ENCODE measurements around the gene VPS11. TPM values are rescaled to one million over a fixed set of nuclear protein-coding genes. Genes with fewer than 3 reads are reported as not detected.
A peak's percentile ranks its signal among the peaks of the same experiment; 100 is the strongest.

Gene VPS11
- total RNA-seq, 1 experiment from 2014 or later = 11.2 TPM

DNA sequence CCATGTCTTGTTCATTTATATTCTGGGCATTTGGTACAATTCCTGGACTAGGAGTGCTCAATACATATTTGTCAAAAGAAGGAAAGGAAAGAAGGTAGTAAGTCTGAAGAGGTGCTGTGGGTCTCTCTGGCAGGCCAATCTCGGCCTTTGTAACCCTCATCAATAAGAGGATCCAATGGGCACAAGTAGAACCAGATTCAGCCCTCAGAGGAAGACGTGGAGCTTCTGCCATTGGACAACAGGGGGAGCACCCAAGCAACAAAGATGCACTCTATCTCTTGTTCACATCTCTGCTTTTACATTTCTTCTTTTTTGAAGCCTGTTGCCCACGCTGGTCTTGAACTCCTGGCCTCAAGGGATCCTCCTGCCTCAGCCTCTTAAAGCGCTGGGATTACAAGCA is 2.2 kb upstream of the VPS11 start:
- no peak for DNase-seq (ENCODE audit: low read depth in 1 of 2, low spot score in 2 of 2)

DNA sequence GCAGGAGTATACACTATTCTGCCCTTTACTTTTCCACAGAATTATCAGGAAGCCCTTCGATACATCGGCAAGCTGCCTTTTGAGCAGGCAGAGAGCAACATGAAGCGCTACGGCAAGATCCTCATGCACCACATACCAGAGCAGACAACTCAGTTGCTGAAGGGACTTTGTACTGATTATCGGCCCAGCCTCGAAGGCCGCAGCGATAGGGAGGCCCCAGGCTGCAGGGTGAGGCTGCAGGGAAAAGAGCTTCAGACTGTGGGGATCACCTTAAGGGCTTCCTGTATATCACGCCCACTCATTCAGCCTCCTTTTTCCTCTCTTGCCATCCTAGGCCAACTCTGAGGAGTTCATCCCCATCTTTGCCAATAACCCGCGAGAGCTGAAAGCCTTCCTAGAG is 10.2 kb downstream of the VPS11 start:
- no peak overlapping the region for H3K27ac ChIP-seq
- no peaks in the 10 kb centered on the region for H3K4me1 ChIP-seq (replicated peaks)
- H3K9me3 ChIP-seq (replicated peaks) = no peaks in the 10 kb centered on the region
- H3K27me3 ChIP-seq (replicated peaks) = no peaks in the 10 kb centered on the region
- no peak overlapping the region for H3K4me3 ChIP-seq
- peaks cover 8% of the 10 kb centered on the region for H3K36me3 ChIP-seq
- DNase-seq (ENCODE audit: low read depth in 1 of 2, low spot score in 2 of 2) = no peak

More for the DNA sequence above, 2.2 kb upstream of the VPS11 start:
- no peaks in the 10 kb centered on the region for H3K27me3 ChIP-seq (replicated peaks)
- no peak overlapping the region for H3K27ac ChIP-seq
- no peaks in the 10 kb centered on the region for H3K36me3 ChIP-seq
- no peaks in the 10 kb centered on the region for H3K4me1 ChIP-seq (replicated peaks)
- no peak overlapping the region for H3K4me3 ChIP-seq
- no peaks in the 10 kb centered on the region for H3K9me3 ChIP-seq (replicated peaks)

DNA sequence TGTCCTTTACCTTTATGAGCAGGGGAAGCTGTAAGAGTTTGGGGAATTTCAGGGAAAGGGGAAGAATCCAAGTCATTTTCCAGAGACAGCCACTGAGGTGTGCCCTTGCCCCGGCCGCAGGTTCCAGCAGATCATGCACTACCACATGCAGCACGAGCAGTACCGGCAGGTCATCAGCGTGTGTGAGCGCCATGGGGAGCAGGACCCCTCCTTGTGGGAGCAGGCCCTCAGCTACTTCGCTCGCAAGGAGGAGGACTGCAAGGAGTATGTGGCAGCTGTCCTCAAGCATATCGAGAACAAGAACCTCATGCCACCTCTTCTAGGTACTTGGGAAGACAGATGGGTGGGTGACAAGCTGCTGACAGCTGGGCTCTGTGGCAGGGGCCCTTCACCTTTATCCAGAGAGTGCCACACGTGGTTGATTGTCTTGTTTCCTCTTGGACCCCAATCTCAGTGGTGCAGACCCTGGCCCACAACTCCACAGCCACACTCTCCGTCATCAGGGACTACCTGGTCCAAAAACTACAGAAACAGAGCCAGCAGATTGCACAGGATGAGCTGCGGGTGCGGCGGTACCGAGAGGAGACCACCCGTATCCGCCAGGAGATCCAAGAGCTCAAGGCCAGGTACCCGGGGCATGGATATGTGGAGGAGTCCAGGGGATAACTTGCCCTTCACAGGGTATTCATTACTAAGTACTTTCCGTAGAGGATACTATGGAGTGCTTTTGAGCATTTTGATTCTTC is 11.2 kb downstream of the VPS11 start:
- Histone ChIP-seq H3K4me3 (no peak overlapping the region), H3K27ac (no peak overlapping the region), H3K36me3 (peaks cover 8% of the 10 kb centered on the region), H3K4me1 (replicated peaks) (no peaks in the 10 kb centered on the region), H3K9me3 (replicated peaks) (no peaks in the 10 kb centered on the region), H3K27me3 (replicated peaks) (no peaks in the 10 kb centered on the region)
- no peak for DNase-seq (ENCODE audit: low read depth in 1 of 2, low spot score in 2 of 2)

DNA sequence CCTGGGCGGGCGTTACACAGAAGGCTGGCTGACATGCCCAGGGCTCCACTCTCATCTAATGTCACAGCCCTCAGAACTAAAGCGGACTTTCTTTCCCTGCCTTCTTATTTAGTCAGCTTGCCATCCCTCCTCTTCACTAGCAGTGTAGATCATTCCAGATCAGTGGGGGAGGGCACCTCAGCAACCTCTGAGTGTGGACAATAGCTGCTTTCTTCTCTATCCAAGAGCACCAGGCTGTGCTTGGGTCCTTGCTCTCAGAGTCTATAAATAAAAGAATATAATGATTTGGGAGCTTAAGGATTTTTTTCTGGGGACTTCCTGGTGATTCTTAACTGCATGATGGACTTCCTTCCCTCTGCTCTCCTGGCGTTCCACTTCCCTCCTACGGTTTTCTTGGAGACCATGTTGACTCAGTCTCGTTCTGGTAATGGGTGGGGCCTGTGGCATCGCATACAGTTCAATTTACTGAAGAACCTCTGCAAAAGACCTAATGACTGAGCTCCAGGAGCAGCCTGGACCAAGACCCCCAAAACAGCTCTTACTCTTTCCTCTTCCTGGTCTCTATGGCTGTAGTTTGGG is 14.2 kb downstream of the VPS11 start:
- Histone ChIP-seq H3K9me3 (replicated peaks) (no peaks in the 10 kb centered on the region), H3K27me3 (replicated peaks) (no peaks in the 10 kb centered on the region), H3K27ac (no peak overlapping the region), H3K36me3 (peaks cover 8% of the 10 kb centered on the region), H3K4me3 (no peak overlapping the region), H3K4me1 (replicated peaks) (peaks cover 4% of the 10 kb centered on the region)
- DNase-seq (ENCODE audit: low read depth in 1 of 2, low spot score in 2 of 2) = no peak

DNA sequence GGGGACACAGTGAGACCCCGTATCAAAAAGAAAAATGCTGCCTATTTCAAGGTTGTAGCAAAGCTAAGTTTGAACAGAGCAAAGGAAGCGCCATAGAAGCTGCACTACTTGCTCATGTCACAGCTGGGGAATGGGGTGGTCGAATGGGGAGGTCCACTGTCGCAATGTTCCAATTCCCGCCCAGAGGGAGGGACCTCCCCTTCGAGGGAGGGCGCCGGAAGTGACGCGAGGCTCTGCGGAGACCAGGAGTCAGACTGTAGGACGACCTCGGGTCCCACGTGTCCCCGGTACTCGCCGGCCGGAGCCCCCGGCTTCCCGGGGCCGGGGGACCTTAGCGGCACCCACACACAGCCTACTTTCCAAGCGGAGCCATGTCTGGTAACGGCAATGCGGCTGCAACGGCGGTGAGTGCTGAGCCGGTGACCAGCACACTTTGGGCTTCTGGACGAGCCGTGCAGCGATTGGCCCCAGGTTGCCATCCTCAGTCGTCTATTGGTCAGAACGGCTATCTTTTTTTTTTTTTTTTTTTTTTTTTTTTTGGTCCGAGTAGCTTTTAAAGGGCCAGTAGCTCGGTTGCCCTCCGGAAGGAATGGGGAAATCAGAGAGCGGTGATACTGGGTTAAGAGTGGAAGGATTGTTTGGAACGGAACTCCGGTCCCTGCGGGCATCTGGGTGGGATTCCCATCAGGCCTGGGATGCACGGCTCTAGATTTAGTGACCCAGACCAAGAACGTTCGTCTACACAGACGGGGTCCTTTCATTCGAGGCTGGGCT is 17.2 kb downstream of the VPS11 start, which contains the start of gene HMBS:
HMBS (plus strand) TSS at position 219 of the 774 bp plus-strand sequence; CDS start at position 372, 153 bp downstream.
- H3K27me3 ChIP-seq (replicated peaks) = no peaks in the 10 kb centered on the region
- H3K9me3 ChIP-seq (replicated peaks) = no peaks in the 10 kb centered on the region
- DNase-seq (ENCODE audit: low read depth in 1 of 2, low spot score in 2 of 2) = peak; percentile 82 to 94
- peak within 1 kb of the TSS; percentile 82 for H3K27ac ChIP-seq
- peak within 1 kb of the TSS; percentile 87 for H3K4me3 ChIP-seq
- no peaks in the 10 kb centered on the region for H3K36me3 ChIP-seq
- peaks cover 4% of the 10 kb centered on the region for H3K4me1 ChIP-seq (replicated peaks)

DNA sequence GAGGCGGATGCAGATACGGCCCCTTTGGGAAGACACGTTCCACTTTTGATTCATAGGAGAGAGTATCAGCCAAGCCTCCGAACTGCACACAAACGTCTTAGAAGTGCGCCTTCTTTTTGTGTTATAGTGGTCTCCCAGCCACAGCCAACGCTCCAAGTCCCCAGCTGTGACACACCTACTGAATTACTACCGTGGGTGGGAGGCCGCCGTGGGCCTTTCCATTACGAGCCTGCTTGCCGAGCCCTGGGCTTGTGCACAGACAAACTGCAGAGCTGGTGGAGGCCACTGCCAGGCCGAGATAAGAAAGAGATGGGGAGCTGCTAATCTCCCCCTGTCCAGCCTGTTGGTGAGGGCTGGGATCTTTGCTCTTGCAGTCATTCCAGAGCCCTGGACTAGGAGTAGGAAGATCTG is 17.8 kb downstream of the VPS11 start:
- no peak for DNase-seq (ENCODE audit: low read depth in 1 of 2, low spot score in 2 of 2)
- Histone ChIP-seq H3K4me3 (peak overlapping the region; percentile 87), H3K9me3 (replicated peaks) (no peaks in the 10 kb centered on the region), H3K27me3 (replicated peaks) (no peaks in the 10 kb centered on the region), H3K4me1 (replicated peaks) (peaks cover 4% of the 10 kb centered on the region), H3K27ac (no peak overlapping the region), H3K36me3 (no peaks in the 10 kb centered on the region)

DNA sequence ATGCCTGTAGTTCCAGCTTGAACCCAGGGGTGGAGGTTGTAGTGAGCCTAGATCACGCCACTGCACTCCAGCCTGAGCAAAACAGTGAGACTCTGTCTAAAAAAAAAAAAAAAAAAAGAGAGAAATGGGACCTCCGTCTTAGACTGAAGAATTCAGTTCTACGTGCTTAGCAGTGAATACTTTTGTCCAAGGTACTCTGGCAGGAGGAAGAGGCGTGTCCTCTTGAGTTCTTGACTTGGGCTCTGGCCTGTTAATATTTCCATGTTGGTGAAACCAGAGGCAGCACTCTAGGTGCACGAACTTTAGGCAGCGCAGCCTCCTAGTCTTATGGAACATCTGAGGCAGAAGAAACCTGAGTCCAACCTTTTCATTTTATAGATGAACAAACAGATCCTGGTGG is 19.5 kb downstream of the VPS11 start:
- no peak overlapping the region for H3K27ac ChIP-seq
- DNase-seq (ENCODE audit: low read depth in 1 of 2, low spot score in 2 of 2) = no peak
- H3K4me3 ChIP-seq = no peak overlapping the region
- H3K27me3 ChIP-seq (replicated peaks) = no peaks in the 10 kb centered on the region
- H3K9me3 ChIP-seq (replicated peaks) = no peaks in the 10 kb centered on the region
- peaks cover 9% of the 10 kb centered on the region for H3K36me3 ChIP-seq
- H3K4me1 ChIP-seq (replicated peaks) = peaks cover 4% of the 10 kb centered on the region

DNA sequence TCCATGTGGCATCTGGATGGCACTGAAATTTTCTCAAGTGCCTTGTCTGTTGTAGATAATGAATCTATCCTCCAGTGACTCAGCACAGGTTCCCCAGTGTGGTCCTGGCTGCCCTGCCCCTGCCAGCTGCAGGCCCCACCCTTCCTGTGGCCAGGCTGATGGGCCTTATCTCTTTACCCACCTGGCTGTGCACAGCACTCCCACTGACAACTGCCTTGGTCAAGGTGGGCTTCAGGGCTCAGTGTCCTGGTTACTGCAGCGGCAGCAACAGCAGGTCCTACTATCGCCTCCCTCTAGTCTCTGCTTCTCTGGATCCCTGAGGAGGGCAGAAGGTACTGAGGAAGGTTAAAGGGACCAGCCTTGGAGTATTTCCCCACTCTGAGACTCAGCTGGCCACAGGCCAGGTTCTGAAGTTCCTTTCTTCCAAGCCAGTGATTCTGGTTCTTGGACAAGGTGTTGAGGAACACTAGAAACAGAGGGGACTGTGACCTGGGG is 20.2 kb downstream of the VPS11 start:
- Histone ChIP-seq H3K27me3 (replicated peaks) (no peaks in the 10 kb centered on the region), H3K4me3 (no peak overlapping the region), H3K36me3 (peaks cover 16% of the 10 kb centered on the region), H3K27ac (no peak overlapping the region), H3K4me1 (replicated peaks) (peaks cover 8% of the 10 kb centered on the region), H3K9me3 (replicated peaks) (no peaks in the 10 kb centered on the region)
- no peak for DNase-seq (ENCODE audit: low read depth in 1 of 2, low spot score in 2 of 2)

DNA sequence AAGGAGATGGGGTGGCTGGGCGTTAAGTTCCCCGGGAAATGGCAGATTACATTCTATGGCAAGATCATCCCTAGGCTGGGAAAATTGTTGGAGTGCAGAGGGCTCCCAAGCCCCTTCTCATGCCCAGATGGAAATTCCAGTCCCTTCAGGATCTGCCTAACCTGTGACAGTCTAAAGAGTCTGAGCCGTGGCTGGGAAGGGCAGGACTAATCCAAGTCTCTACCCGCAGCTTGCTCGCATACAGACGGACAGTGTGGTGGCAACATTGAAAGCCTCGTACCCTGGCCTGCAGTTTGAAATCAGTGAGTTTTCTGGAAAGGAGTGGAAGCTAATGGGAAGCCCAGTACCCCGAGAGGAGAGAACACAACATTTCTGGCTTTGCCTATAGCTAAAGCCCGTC is 20.8 kb downstream of the VPS11 start:
- H3K9me3 ChIP-seq (replicated peaks) = no peaks in the 10 kb centered on the region
- no peak overlapping the region for H3K27ac ChIP-seq
- no peak for DNase-seq (ENCODE audit: low read depth in 1 of 2, low spot score in 2 of 2)
- no peak overlapping the region for H3K4me3 ChIP-seq
- peaks cover 13% of the 10 kb centered on the region for H3K4me1 ChIP-seq (replicated peaks)
- H3K27me3 ChIP-seq (replicated peaks) = no peaks in the 10 kb centered on the region
- H3K36me3 ChIP-seq = peaks cover 22% of the 10 kb centered on the region

DNA sequence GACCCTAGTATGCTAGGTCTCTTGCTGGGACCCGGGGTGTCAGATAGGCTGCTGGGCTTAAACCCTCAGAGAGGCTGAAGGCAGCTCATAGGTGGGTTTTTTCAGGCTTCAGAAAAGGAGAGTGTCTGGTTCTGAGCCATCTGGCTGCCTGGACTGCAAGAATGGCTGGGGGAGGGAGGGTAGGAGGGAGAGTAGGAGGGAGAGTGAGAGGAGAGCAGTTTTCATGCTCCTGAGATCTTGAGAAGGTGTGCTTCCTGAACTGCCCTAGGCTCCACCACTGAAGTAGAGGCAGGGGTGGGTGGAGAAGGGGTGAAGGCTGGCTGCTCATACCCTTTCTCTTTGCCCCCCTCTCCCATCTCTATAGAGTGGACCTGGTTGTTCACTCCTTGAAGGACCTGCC is 21.7 kb downstream of the VPS11 start:
- H3K4me1 ChIP-seq (replicated peaks) = peaks cover 12% of the 10 kb centered on the region
- DNase-seq (ENCODE audit: low read depth in 1 of 2, low spot score in 2 of 2) = no peak
- no peaks in the 10 kb centered on the region for H3K9me3 ChIP-seq (replicated peaks)
- peaks cover 31% of the 10 kb centered on the region for H3K36me3 ChIP-seq
- no peak overlapping the region for H3K27ac ChIP-seq
- no peak overlapping the region for H3K4me3 ChIP-seq
- H3K27me3 ChIP-seq (replicated peaks) = no peaks in the 10 kb centered on the region

DNA sequence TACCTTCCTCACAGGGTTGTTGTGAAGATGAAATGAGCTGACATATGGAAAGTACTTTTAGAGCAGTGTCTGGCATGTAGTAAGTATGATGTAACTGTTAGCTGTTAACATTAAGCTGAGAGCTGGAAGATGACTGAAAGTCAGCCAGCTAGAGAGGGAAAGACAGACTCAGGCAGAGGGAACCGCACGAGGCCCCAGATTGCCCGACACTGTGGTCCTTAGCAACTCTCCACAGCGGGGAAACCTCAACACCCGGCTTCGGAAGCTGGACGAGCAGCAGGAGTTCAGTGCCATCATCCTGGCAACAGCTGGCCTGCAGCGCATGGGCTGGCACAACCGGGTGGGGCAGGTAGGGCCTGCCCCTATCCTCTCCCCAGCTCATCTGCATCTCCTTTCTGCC is 23.6 kb downstream of the VPS11 start:
- peaks cover 14% of the 10 kb centered on the region for H3K4me1 ChIP-seq (replicated peaks)
- no peaks in the 10 kb centered on the region for H3K27me3 ChIP-seq (replicated peaks)
- no peak overlapping the region for H3K4me3 ChIP-seq
- DNase-seq (ENCODE audit: low read depth in 1 of 2, low spot score in 2 of 2) = no peak
- H3K27ac ChIP-seq = no peak overlapping the region
- H3K36me3 ChIP-seq = peaks cover 42% of the 10 kb centered on the region
- no peaks in the 10 kb centered on the region for H3K9me3 ChIP-seq (replicated peaks)

DNA sequence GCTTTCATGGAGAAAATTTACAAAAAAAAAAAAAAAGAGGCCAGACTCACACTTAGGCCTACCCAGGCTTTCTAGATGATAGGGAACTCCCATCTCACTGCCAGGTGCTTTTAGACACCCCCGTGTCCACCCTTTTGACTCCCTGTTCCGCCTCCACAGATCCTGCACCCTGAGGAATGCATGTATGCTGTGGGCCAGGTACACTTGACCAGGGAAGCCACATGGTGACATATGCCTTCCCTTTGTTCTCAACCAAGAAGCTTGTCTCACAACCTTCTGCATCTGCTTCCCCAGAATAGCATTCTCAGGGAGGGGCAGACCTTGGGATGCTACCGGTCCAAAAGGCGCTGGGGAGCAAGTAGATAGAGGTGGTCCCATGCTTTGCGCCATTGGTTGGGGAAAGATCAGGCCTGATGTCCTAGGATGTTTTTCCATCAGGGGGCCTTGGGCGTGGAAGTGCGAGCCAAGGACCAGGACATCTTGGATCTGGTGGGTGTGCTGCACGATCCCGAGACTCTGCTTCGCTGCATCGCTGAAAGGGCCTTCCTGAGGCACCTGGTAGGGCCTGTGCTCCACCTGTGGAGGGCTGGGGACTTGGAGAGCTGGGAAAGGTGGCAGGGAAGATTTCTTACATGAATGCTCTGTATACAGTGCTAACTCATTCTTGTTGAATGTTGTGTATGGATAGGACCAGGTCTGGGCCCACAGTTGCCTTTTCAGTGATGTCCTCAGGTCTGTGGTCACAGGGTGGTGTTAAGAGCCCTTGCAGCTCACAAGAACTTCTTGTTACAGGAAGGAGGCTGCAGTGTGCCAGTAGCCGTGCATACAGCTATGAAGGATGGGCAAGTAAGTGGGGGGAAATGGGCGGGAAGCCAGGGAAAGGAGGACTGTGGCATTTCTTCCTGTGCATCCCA is 24.6 kb downstream of the VPS11 start:
- no peak for DNase-seq (ENCODE audit: low read depth in 1 of 2, low spot score in 2 of 2)
- Histone ChIP-seq H3K27ac (no peak overlapping the region), H3K9me3 (replicated peaks) (no peaks in the 10 kb centered on the region), H3K4me3 (peak overlapping the region; percentile 92), H3K27me3 (replicated peaks) (no peaks in the 10 kb centered on the region), H3K36me3 (peaks cover 42% of the 10 kb centered on the region), H3K4me1 (replicated peaks) (peaks cover 14% of the 10 kb centered on the region)

Data from SJSA1 (cell line).